Measurements from ENCODE around the gene ATP11A. TPM values are rescaled to one million over a fixed set of nuclear protein-coding genes. Genes with fewer than 3 reads are reported as not detected.

ATP11A gene
- total and polyA plus RNA-seq, 11 donors: 20.5 to 146 (median 91.2) TPM

DNA sequence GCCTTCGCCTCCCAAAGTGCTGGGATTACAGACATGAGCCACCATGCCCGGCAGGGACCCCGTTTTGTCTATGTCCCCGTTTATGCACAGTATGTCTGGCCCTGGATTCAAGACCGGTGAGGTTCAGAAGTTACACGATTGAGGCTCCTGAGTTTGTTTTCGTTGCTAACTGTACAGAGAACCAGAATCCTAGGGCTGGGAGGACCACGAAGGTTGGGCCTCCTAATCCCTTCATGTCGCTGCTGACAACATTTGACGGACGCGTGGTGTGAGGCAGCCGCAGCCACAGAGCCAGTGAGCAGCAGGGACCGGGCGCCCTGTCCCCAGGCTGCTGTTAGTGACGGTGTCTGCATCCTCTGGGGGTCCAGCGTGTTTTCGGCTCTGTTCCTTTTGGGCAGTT lies 91.4 kb downstream of the ATP11A start:
- H3K4me1 ChIP-seq: peaks cover 0 to 52% (median 34%) of the 10 kb centered on the region in 12 donors
- H3K9me3 ChIP-seq: no peaks in the 10 kb centered on the region
- H3K27me3 ChIP-seq: no peaks in the 10 kb centered on the region
- WGBS, 4 donors: 90 to 93% (median 92%) methylated on average over 18 of the region's 18 CpGs
- peaks cover 0 to 9% (median 8%) of the 10 kb centered on the region in 9 donors for H3K36me3 ChIP-seq
- DNase-seq: no peak
- no peak for TF ChIP-seq POLR2A (IDR thresholded peaks at IDR 0.05)
- TF ChIP-seq, protein P1, sequence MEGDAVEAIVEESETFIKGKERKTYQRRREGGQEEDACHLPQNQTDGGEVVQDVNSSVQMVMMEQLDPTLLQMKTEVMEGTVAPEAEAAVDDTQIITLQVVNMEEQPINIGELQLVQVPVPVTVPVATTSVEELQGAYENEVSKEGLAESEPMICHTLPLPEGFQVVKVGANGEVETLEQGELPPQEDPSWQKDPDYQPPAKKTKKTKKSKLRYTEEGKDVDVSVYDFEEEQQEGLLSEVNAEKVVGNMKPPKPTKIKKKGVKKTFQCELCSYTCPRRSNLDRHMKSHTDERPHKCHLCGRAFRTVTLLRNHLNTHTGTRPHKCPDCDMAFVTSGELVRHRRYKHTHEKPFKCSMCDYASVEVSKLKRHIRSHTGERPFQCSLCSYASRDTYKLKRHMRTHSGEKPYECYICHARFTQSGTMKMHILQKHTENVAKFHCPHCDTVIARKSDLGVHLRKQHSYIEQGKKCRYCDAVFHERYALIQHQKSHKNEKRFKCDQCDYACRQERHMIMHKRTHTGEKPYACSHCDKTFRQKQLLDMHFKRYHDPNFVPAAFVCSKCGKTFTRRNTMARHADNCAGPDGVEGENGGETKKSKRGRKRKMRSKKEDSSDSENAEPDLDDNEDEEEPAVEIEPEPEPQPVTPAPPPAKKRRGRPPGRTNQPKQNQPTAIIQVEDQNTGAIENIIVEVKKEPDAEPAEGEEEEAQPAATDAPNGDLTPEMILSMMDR (IDR thresholded peaks at IDR 0.05): no peak
- H3K27ac ChIP-seq: peak overlapping the region in 6 of 12 donors; percentile 21 to 84 (median 66)
- no peak overlapping the region for H3K4me3 ChIP-seq
- no peak for ATAC-seq
- intact Hi-C loops (cut with DNase I): loop anchor here in 1 of 10 donors (5.0 kb wide), 1 partner anchor 89 kb away; the partner anchor contains the start of gene ATP11A

DNA sequence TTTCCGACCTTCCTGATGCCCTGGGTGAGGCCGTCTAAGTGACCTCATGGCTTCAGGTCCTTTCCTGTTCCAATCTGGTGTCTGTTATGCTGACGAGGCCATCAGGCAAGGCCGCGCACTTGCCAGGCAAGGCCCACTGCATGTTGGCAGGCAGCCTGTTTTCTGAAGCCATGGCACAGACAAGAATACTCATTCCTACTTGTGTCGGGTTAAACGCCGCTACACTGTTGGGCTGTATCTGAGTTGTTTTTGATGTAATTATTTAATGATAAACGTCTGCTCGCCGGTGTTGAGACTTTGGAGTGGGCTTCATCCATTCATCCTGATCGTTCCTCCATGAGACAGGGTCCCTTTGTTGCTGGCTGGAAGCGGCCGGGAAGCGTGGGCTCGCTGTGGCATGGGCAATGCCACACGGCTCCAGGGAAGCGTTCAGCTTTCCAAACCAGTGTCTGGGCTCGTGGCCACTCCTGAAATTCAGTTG lies 92.1 kb downstream of the ATP11A start:
- WGBS, 4 donors: 62 to 69% (median 64%) methylated on average over 19 of the region's 19 CpGs
- peak; percentile 72 to 89 (median 83) for DNase-seq
- peaks cover 0 to 51% (median 34%) of the 10 kb centered on the region in 12 donors for H3K4me1 ChIP-seq
- ATAC-seq: peak; percentile 57 to 78 (median 74)
- peaks cover 0 to 12% (median 8%) of the 10 kb centered on the region in 9 donors for H3K36me3 ChIP-seq
- no peak overlapping the region for H3K4me3 ChIP-seq
- intact Hi-C loops (cut with DNase I): loop anchor here in 1 of 10 donors (5.0 kb wide), 1 partner anchor 90 kb away; the partner anchor contains the start of gene ATP11A
- H3K27ac ChIP-seq: peak overlapping the region in 11 of 12 donors; percentile 34 to 86 (median 75)
- TF ChIP-seq POLR2A (IDR thresholded peaks at IDR 0.05): no peak
- TF ChIP-seq, protein P1 (IDR thresholded peaks at IDR 0.05): no peak
- H3K27me3 ChIP-seq: no peaks in the 10 kb centered on the region
- H3K9me3 ChIP-seq: no peaks in the 10 kb centered on the region

DNA sequence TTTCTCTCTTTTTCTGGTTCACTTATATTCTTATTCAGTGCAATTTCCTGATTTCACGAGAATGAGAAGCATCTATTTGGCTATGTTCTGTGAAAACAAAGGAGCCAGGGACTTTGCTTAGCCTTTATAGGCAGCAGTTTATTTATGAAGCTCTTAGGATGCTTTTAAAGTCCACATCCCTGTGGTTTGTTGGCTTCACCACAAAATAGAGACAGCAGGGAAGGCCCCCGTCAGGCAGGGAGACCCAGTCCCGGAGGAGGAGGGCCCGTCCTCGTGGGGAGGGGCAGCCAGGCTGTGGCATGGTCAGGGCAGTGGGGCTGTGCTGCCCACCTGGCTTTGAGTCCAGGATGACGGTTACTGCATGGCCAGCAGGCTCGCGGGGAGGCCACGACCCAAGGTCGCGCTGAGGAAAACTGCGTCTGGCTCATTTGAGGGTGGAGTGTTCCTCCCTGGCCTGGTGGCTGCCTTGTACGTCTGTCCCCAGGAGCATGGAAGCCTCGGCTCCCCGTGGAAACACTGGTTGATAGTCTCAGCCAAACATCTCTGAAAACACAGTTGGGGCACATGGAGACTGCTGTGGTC lies 92.7 kb downstream of the ATP11A start:
- Histone ChIP-seq H3K4me1 (peaks cover 0 to 45% (median 32%) of the 10 kb centered on the region in 12 donors), H3K4me3 (no peak overlapping the region), H3K27me3 (no peaks in the 10 kb centered on the region), H3K27ac (peak overlapping the region in 11 of 12 donors; percentile 34 to 86 (median 75)), H3K9me3 (no peaks in the 10 kb centered on the region), H3K36me3 (peaks cover 0 to 13% (median 8%) of the 10 kb centered on the region in 9 donors)
- 29 to 40% (median 30%) methylated on average over 9 to 15 of the region's 15 CpGs for WGBS, 4 donors
- ATAC-seq (peak; percentile 40 to 68 (median 51)), DNase-seq (no peak)
- intact Hi-C loops (cut with DNase I): loop anchor here in 1 of 10 donors (5.0 kb wide), 1 partner anchor 90 kb away; the partner anchor contains the start of gene ATP11A
- TF ChIP-seq POLR2A (IDR thresholded peaks at IDR 0.05): no peak
- TF ChIP-seq, protein P1 (IDR thresholded peaks at IDR 0.05): no peak
